GM23338 (cell line): ENCODE measurements around the gene DNAJC27. TPM values are rescaled to one million over a fixed set of nuclear protein-coding genes. Genes with fewer than 3 reads are reported as not detected.

Source experiments
- ATAC-seq: fragments of 200-7000 bp; cut with Tn5 transposase; 3 replicates; pipeline ENCODE4 v1.9.1; 2020
- DNase-seq: peaks from one replicate; pipeline ENCODE4 v3.0.0-alpha.2; 2015; ENCODE audit warnings: low spot score
- H2AFZ ChIP-seq: fragments of 200-600 bp; sonication (generic); 2 replicates; pipeline ENCODE4 v1.8.0; 2016; ENCODE audit warnings: antibody characterized with exemption, mild to moderate bottlenecking, moderate library complexity
- H3F3A ChIP-seq: fragments of 200-600 bp; sonication (generic); replicated peaks from 2 replicates; pipeline ENCODE4 v1.8.0; 2017; ENCODE audit warnings: antibody characterized with exemption, mixed run types, low read depth
- H3K27ac ChIP-seq: fragments of 200-600 bp; sonication (generic); 2 replicates; pipeline ENCODE4 v1.6.1; 2016; ENCODE audit warnings: low read depth
- H3K27me3 ChIP-seq: fragments of 200-600 bp; sonication (generic); 2 replicates; pipeline ENCODE4 v1.8.0; 2016; ENCODE audit warnings: mild to moderate bottlenecking, mixed run types, moderate library complexity; ENCODE audit not compliant: insufficient read depth
- H3K36me3 ChIP-seq: fragments of 200-600 bp; sonication (generic); 2 replicates; pipeline ENCODE4 v1.8.0; 2016; ENCODE audit warnings: mild to moderate bottlenecking; ENCODE audit not compliant: insufficient read depth
- H3K4me1 ChIP-seq: fragments of 200-600 bp; sonication (generic); 2 replicates; pipeline ENCODE4 v1.8.0; 2016; ENCODE audit warnings: mild to moderate bottlenecking, moderate library complexity; ENCODE audit not compliant: insufficient read depth
- H3K4me2 ChIP-seq: fragments of 200-600 bp; sonication (generic); 2 replicates; pipeline ENCODE4 v1.7.1; 2017; ENCODE audit warnings: mixed run types
- H3K4me3 ChIP-seq: fragments of 200-600 bp; sonication (generic); 2 replicates; pipeline ENCODE4 v1.6.1; 2016; ENCODE audit warnings: mixed run types
- H3K79me2 ChIP-seq: fragments of 200-600 bp; sonication (generic); replicated peaks from 2 replicates; pipeline ENCODE4 v1.8.0; 2017; ENCODE audit warnings: mild to moderate bottlenecking; ENCODE audit not compliant: insufficient read depth
- H3K9me2 ChIP-seq: fragments of 200-600 bp; sonication (generic); 2 replicates; pipeline ENCODE4 v1.8.0; 2017; ENCODE audit not compliant: insufficient read depth
- H4K20me1 ChIP-seq: fragments of 200-600 bp; sonication (generic); replicated peaks from 2 replicates; pipeline ENCODE4 v1.8.0; 2017; ENCODE audit warnings: mild to moderate bottlenecking; ENCODE audit not compliant: insufficient read depth
- H3K27ac Mint-ChIP-seq: 2 replicates; pipeline ENCODE4 v1.8.0; 2020; ENCODE audit warnings: inconsistent platforms, mild to moderate bottlenecking, moderate library complexity, mixed read lengths
- H3K27me3 Mint-ChIP-seq: 3 replicates; pipeline ENCODE4 v1.8.0; 2022; ENCODE audit warnings: low read depth, mild to moderate bottlenecking, moderate library complexity, mixed read lengths, inconsistent platforms; ENCODE audit not compliant: insufficient read depth, poor library complexity
- H3K36me3 Mint-ChIP-seq: 3 replicates; pipeline ENCODE4 v1.8.0; 2021; ENCODE audit warnings: low read depth, mild to moderate bottlenecking, inconsistent platforms, moderate library complexity, mixed read lengths
- H3K4me1 Mint-ChIP-seq: 3 replicates; pipeline ENCODE4 v1.8.0; 2020; ENCODE audit warnings: mild to moderate bottlenecking, inconsistent platforms, mixed read lengths
- H3K4me3 Mint-ChIP-seq: 3 replicates; pipeline ENCODE4 v1.8.0; 2021; ENCODE audit warnings: moderate library complexity, mild to moderate bottlenecking, inconsistent platforms, mixed read lengths
- H3K9me3 Mint-ChIP-seq: 3 replicates; pipeline ENCODE4 v1.8.0; 2020; ENCODE audit warnings: moderate library complexity, mild to moderate bottlenecking, inconsistent platforms, mixed read lengths
- CREB1 ChIP-seq: fragments of 250-450 bp; sonication (Bioruptor Pico); IDR thresholded peaks from 2 replicates; pipeline ENCODE4 v1.5.0; 2020; ENCODE audit warnings: low read depth, mild to moderate bottlenecking, moderate library complexity
- CTCF ChIP-seq, 2 experiments: fragments of 200-600 bp in 1 of 2; sonication (generic) in 1 of 2; conservative IDR thresholded peaks; 2 replicates each; pipeline versions ENCODE4 v1.5.1 to v1.6.1; 2016 to 2017; ENCODE audit warnings: antibody characterized with exemption in 2 of 2, low read depth in 2 of 2, mild to moderate bottlenecking in 2 of 2, moderate library complexity in 1 of 2
- ETS1 ChIP-seq: IDR thresholded peaks from 2 replicates; pipeline ENCODE4 v1.6.1; 2016; ENCODE audit warnings: antibody characterized with exemption
- EZH2 ChIP-seq: fragments of 200-600 bp; sonication (generic); IDR thresholded peaks from one replicate; pipeline ENCODE4 v1.8.0; 2017; ENCODE audit warnings: antibody characterized with exemption, mild to moderate bottlenecking, low read depth; ENCODE audit not compliant: unreplicated experiment
- EZH2phosphoT487 ChIP-seq: fragments of 200-600 bp; sonication (generic); IDR thresholded peaks from one replicate; pipeline ENCODE4 v1.8.1; 2018; ENCODE audit warnings: antibody characterized with exemption; ENCODE audit not compliant: unreplicated experiment
- JUNB ChIP-seq: IDR thresholded peaks from one replicate; pipeline ENCODE4 v1.6.1; 2016; ENCODE audit warnings: antibody characterized with exemption; ENCODE audit not compliant: unreplicated experiment
- NANOG ChIP-seq: IDR thresholded peaks from 2 replicates; pipeline ENCODE4 v1.6.1; 2016; ENCODE audit warnings: antibody characterized with exemption, borderline replicate concordance
- POLR2AphosphoS5 ChIP-seq: IDR thresholded peaks from 2 replicates; pipeline ENCODE4 v1.6.1; 2016; ENCODE audit warnings: antibody characterized with exemption, low read depth
- REST ChIP-seq: IDR thresholded peaks from one replicate; pipeline ENCODE4 v1.6.1; 2018; ENCODE audit warnings: antibody characterized with exemption; ENCODE audit not compliant: unreplicated experiment
- STAT1 ChIP-seq: IDR thresholded peaks from one replicate; pipeline ENCODE4 v1.6.1; 2016; ENCODE audit warnings: antibody characterized with exemption; ENCODE audit not compliant: unreplicated experiment
- ZNF114 ChIP-seq: fragments of 250-450 bp; sonication (Bioruptor Pico); IDR thresholded peaks from 2 replicates; pipeline ENCODE4 v1.5.0; 2020; ENCODE audit warnings: mild to moderate bottlenecking, moderate library complexity
- ZNF331 ChIP-seq: fragments of 250-450 bp; sonication (Bioruptor Pico); IDR thresholded peaks from 2 replicates; pipeline ENCODE4 v1.5.0; 2020; ENCODE audit warnings: low read depth, mild to moderate bottlenecking, moderate library complexity
- ZNF462 ChIP-seq: fragments of 250-450 bp; sonication (Bioruptor Pico); IDR thresholded peaks from 2 replicates; pipeline ENCODE4 v1.5.0; 2020; ENCODE audit warnings: mild to moderate bottlenecking, moderate library complexity
- polyA plus RNA-seq: library from polyadenylated mRNA; unstranded; fragments of >200 nt; fragmentation: Nextera tagmentation; extraction: Ambion mirVana; gene quantifications from 2 replicates; pipeline ENCODE4 v1.2.1, GENCODE V29; 2016
- total RNA-seq: library from RNA; depleted of rRNA; stranded (reverse); fragments of >200 nt; shearing (Covaris generic); gene quantifications from 2 replicates; pipeline ENCODE4 v1.2.3, GENCODE V29; 2014

DNAJC27 gene
- total and polyA plus RNA-seq, 2 experiments from 2014 or later: 2.4 to 2.6 TPM

GRCh38 chr2:24932715-24933114, 39.0 kb downstream of the DNAJC27 start:
- Histone ChIP-seq H3K27ac (no peak overlapping the region), H3K27me3 (no peaks in the 10 kb centered on the region), H3K4me2 (no peak overlapping the region), H3K36me3 (no peaks in the 10 kb centered on the region), H2AFZ (0 out of 2 replicates have a peak overlapping the region, but pooled peaks have one; percentile 38), H3K79me2 (no peaks in the 10 kb centered on the region), H3K4me3 (no peak overlapping the region), H3K9me2 (no peaks in the 10 kb centered on the region; the same call in 1 of the 2 replicates), H3F3A (no peaks in the 10 kb centered on the region), H3K4me1 (peaks cover 6% of the 10 kb centered on the region), H4K20me1 (no peaks in the 10 kb centered on the region)
- ATAC-seq: no peak
- H3K36me3 Mint-ChIP-seq: no peaks in the 10 kb centered on the region
- no peak overlapping the region for H3K4me3 Mint-ChIP-seq
- no peak for DNase-seq
- no peaks in the 10 kb centered on the region for H3K9me3 Mint-ChIP-seq
- H3K4me1 Mint-ChIP-seq: peaks cover 12% of the 10 kb centered on the region; the same call in 2 of the 3 replicates
- H3K27me3 Mint-ChIP-seq: peaks cover 3% of the 10 kb centered on the region
- no peak overlapping the region for H3K27ac Mint-ChIP-seq
- TF ChIP-seq REST (no peak), POLR2AphosphoS5 (no peak), ETS1 (no peak), ZNF462 (no peak), NANOG (no peak), STAT1 (no peak), CREB1 (CRISPR knock-in tag) (no peak), CTCF (conservative IDR thresholded peaks at IDR 0.05; ENCODE audit: low read depth in 2 of 2) (no peak), ZNF331 (CRISPR knock-in tag) (no peak), EZH2 (no peak), JUNB (no peak), EZH2phosphoT487 (no peak), ZNF114 (CRISPR knock-in tag) (no peak)
